Kidney (tissue), 14 donors: Measurements from ENCODE around the gene ATP2B3. TPM values are rescaled to one million over a fixed set of nuclear protein-coding genes. Genes with fewer than 3 reads are reported as not detected.

Experiments
- DNase-seq, 5 donors: peaks; one replicate each; pipeline ENCODE4 v3.0.0-alpha.2; 2013 to 2020
- FAIRE-seq: peaks from 2 replicates; lab custom pipeline; 2012; peaks lifted over from hg19 to GRCh38; lab: Jason Lieb, UNC
- H3K27ac ChIP-seq, 2 donors: one replicate each; pipeline ENCODE4 v1.7.0; 2013; ENCODE audit warnings: low read depth in 2 of 2, low read length in 2 of 2, inconsistent platforms in 1 of 2
- H3K27me3 ChIP-seq: one replicate; pipeline ENCODE4 v1.7.1; 2013; ENCODE audit warnings: low read length, inconsistent platforms; ENCODE audit not compliant: control insufficient read depth, insufficient read depth
- H3K36me3 ChIP-seq, 3 donors: one replicate each; pipeline versions ENCODE4 v1.7.0 to v1.7.1; 2013; ENCODE audit warnings: low read length in 3 of 3, control low read depth in 1 of 3, inconsistent platforms in 1 of 3; ENCODE audit not compliant: insufficient read depth in 3 of 3, control insufficient read depth in 2 of 3
- H3K4me1 ChIP-seq, 3 donors: one replicate each; pipeline versions ENCODE4 v1.7.0 to v1.7.1; 2013; ENCODE audit warnings: low read length in 3 of 3, inconsistent platforms in 1 of 3, low read depth in 1 of 3; ENCODE audit not compliant: control insufficient read depth in 2 of 3, insufficient read depth in 2 of 3
- H3K4me3 ChIP-seq, 3 donors: one replicate each; pipeline versions ENCODE4 v1.7.0 to v1.8.1; 2013; ENCODE audit warnings: low read length in 3 of 3, control low read depth in 1 of 3, inconsistent platforms in 1 of 3
- H3K9ac ChIP-seq, 3 donors: one replicate each; pipeline versions ENCODE4 v1.7.0 to v1.7.1; 2013; ENCODE audit warnings: low read length in 3 of 3, control low read depth in 1 of 3, inconsistent platforms in 1 of 3
- H3K9me3 ChIP-seq, 3 donors: one replicate each; pipeline versions ENCODE4 v1.7.0 to v1.7.1; 2013; ENCODE audit warnings: low read length in 3 of 3, control low read depth in 1 of 3, inconsistent platforms in 1 of 3; ENCODE audit not compliant: control insufficient read depth in 2 of 3, insufficient read depth in 1 of 3
- CTCF ChIP-seq: IDR thresholded peaks from 3 replicates; pipeline ENCODE4 v1.5.1; 2012; ENCODE audit warnings: mild to moderate bottlenecking, moderate library complexity, borderline replicate concordance; ENCODE audit not compliant: insufficient read depth; ENCODE audit errors: extremely low read depth
- intact Hi-C: fragments of 100-400 bp; cut with DNase I; formaldehyde crosslinking; loops from one replicate; pipeline ENCODE4 v1.11.1; 2022
- polyA plus RNA-seq: library from polyadenylated mRNA; stranded (reverse); fragments of 350-450 nt; fragmentation: Illumina TruSeq; extraction: RNeasy Lipid Tissue Mini Kit (QIAGEN cat#74804); gene quantifications from one replicate; pipeline ENCODE4 v1.2.3, GENCODE V29; 2014; ENCODE audit warnings: low read depth, low replicate concordance; ENCODE audit not compliant: insufficient read depth
- total RNA-seq: library from RNA; stranded (reverse); fragmentation: NEBNext Ultra II Directional; extraction: Animal tissue kit (Norgen Biotek cat#: 25700); gene quantifications from one replicate; pipeline ENCODE4 v1.2.1, GENCODE V29; 2021
- donor health status: control.
- donor health status: control.
- donor health status: control.
- donor health status: control.
- donor health status: control.
- donor health status: DM: yes; HTN: yes; CAD: no.
- donor health status: Normal renal cell carcinoma (clear cell type).

ATP2B3 gene
- total and polyA plus RNA-seq, 2 donors from 2014 or later: 0.37 TPM; not detected in 1

GRCh38 chrX:153588782-153589446, 71.5 kb downstream of the ATP2B3 start:
- Histone ChIP-seq H3K4me1 (no peaks in the 10 kb centered on the region), H3K4me3 (no peak overlapping the region), H3K9ac (no peak overlapping the region), H3K36me3 (peaks cover 0 to 5% (median 3%) of the 10 kb centered on the region in 3 donors), H3K27ac (no peak overlapping the region), H3K27me3 (no peaks in the 10 kb centered on the region), H3K9me3 (no peaks in the 10 kb centered on the region)
- intact Hi-C loops: no loop called here
- FAIRE-seq (no peak), DNase-seq (peak in 1 of 5 donors; percentile 54)
- TF ChIP-seq CTCF: no peak

GRCh38 chrX:153590961-153591956, 73.8 kb downstream of the ATP2B3 start:
- DNase-seq (peak in 1 of 5 donors; percentile 41), FAIRE-seq (no peak)
- H3K4me1 ChIP-seq: no peaks in the 10 kb centered on the region
- no peak overlapping the region for H3K4me3 ChIP-seq
- peaks cover 0 to 11% (median 3%) of the 10 kb centered on the region in 3 donors for H3K36me3 ChIP-seq
- no peak overlapping the region for H3K27ac ChIP-seq
- H3K27me3 ChIP-seq: no peaks in the 10 kb centered on the region
- H3K9ac ChIP-seq: no peak overlapping the region
- intact Hi-C loops: no loop called here
- TF ChIP-seq CTCF: no peak
- no peaks in the 10 kb centered on the region for H3K9me3 ChIP-seq

GRCh38 chrX:153592091-153592833, 74.8 kb downstream of the ATP2B3 start:
- no peak overlapping the region for H3K9ac ChIP-seq
- H3K36me3 ChIP-seq: peaks cover 0 to 11% (median 3%) of the 10 kb centered on the region in 3 donors
- no peak overlapping the region for H3K4me3 ChIP-seq
- no peaks in the 10 kb centered on the region for H3K27me3 ChIP-seq
- H3K27ac ChIP-seq: no peak overlapping the region
- DNase-seq: peak in 1 of 5 donors; percentile 59
- TF ChIP-seq CTCF: no peak
- intact Hi-C loops: no loop called here
- H3K9me3 ChIP-seq: no peaks in the 10 kb centered on the region
- FAIRE-seq: no peak
- no peaks in the 10 kb centered on the region for H3K4me1 ChIP-seq
